Activated T-cell treated with anti-CD3 and anti-CD28 coated beads, Interleukin-2, amount 50 U/mL, for 4 hours (primary cell): ENCODE data around the gene ISG20. TPM values are rescaled to one million over a fixed set of nuclear protein-coding genes. Genes with fewer than 3 reads are reported as not detected.

Experiments used
- ATAC-seq, 2 donors: fragments of 200-7000 bp; cut with Tn5 transposase; one replicate each; pipeline ENCODE4 v1.10.0; 2021
- DNase-seq: peaks from one replicate; pipeline ENCODE4 v3.0.0-alpha.2; 2020
- H3K27me3 Mint-ChIP-seq: one replicate; pipeline ENCODE4 v1.8.0; 2021; ENCODE audit warnings: low read depth, mixed read lengths
- H3K36me3 Mint-ChIP-seq: one replicate; pipeline ENCODE4 v1.8.0; 2022; ENCODE audit warnings: mixed read lengths; ENCODE audit not compliant: insufficient read depth
- H3K4me1 Mint-ChIP-seq: one replicate; pipeline ENCODE4 v1.8.0; 2021; ENCODE audit warnings: low read depth, mixed read lengths
- H3K4me3 Mint-ChIP-seq: one replicate; pipeline ENCODE4 v1.8.0; 2021; ENCODE audit warnings: mild to moderate bottlenecking, moderate library complexity, mixed read lengths
- H3K9me3 Mint-ChIP-seq: one replicate; pipeline ENCODE4 v1.8.0; 2021; ENCODE audit warnings: mixed read lengths
- total RNA-seq, 3 donors: library from RNA; stranded (reverse); gene quantifications; one replicate each; pipeline ENCODE4 v1.2.1, GENCODE V29; 2021

Gene ISG20
- total RNA-seq, 3 donors from 2014 or later: 26.8 to 37.8 (median 27.7) TPM

- Mint-ChIP-seq H3K4me1 (peaks cover 61% of the 10 kb centered on the region), H3K27me3 (no peaks in the 10 kb centered on the region), H3K9me3 (no peaks in the 10 kb centered on the region), H3K4me3 (no peak overlapping the region), H3K36me3 (peaks cover 2% of the 10 kb centered on the region)
- ATAC-seq: no peak
- no peak for DNase-seq
These were observed 19.5 kb downstream of the ISG20 start for GRCh38 chr15:88658070-88658965.

- no peak overlapping the region for H3K4me3 Mint-ChIP-seq
- H3K9me3 Mint-ChIP-seq: no peaks in the 10 kb centered on the region
- peaks cover 2% of the 10 kb centered on the region for H3K36me3 Mint-ChIP-seq
- DNase-seq (no peak), ATAC-seq (peak; percentile 42 to 55)
- H3K4me1 Mint-ChIP-seq: peaks cover 66% of the 10 kb centered on the region
- H3K27me3 Mint-ChIP-seq: no peaks in the 10 kb centered on the region
These were observed 20.4 kb downstream of the ISG20 start for GRCh38 chr15:88658972-88659931.

DNA sequence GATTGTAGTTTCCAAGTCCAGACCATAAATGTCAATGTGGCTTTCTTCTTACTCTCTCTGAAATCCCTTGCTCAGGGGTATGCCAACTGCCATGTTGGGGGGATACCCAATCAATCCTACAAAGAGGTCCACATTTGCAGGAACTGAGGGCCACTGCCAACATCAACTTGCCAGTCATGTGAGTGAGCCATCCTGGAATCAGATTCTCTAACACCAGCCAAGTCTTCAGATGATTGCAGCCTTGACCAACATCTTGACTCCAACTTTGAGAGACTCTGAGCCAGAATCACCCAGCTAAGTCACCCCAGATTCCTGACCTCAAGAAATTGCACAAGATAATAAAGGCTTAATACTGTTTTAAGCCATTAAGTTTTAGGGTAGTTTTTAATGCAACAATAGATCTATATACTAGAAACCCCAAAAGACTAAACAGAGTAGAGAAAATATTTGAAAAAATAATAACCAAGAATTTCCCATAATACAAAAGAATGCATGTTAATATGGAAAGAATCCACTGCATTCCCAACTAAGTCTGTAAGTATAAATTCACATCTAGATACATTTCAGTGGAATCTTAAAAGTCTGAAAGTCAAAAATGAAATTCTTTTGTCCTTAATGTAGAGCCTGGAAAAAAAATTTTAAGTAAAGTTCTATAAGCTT lies 22.4 kb downstream of the ISG20 start:
- Mint-ChIP-seq H3K4me1 (peaks cover 53% of the 10 kb centered on the region), H3K36me3 (no peaks in the 10 kb centered on the region), H3K27me3 (no peaks in the 10 kb centered on the region), H3K4me3 (no peak overlapping the region), H3K9me3 (no peaks in the 10 kb centered on the region)
- ATAC-seq: no peak
- no peak for DNase-seq

GRCh38 chr15:88661761-88662556 lies 23.1 kb downstream of the ISG20 start:
- H3K4me1 Mint-ChIP-seq: peaks cover 49% of the 10 kb centered on the region
- ATAC-seq (no peak), DNase-seq (no peak)
- H3K9me3 Mint-ChIP-seq: no peaks in the 10 kb centered on the region
- H3K27me3 Mint-ChIP-seq: no peaks in the 10 kb centered on the region
- H3K4me3 Mint-ChIP-seq: no peak overlapping the region
- H3K36me3 Mint-ChIP-seq: no peaks in the 10 kb centered on the region

GRCh38 chr15:88663141-88663621 lies 24.4 kb downstream of the ISG20 start:
- Mint-ChIP-seq H3K4me3 (no peak overlapping the region), H3K36me3 (no peaks in the 10 kb centered on the region), H3K9me3 (no peaks in the 10 kb centered on the region), H3K27me3 (no peaks in the 10 kb centered on the region), H3K4me1 (peaks cover 37% of the 10 kb centered on the region)
- ATAC-seq (no peak), DNase-seq (no peak)

DNA sequence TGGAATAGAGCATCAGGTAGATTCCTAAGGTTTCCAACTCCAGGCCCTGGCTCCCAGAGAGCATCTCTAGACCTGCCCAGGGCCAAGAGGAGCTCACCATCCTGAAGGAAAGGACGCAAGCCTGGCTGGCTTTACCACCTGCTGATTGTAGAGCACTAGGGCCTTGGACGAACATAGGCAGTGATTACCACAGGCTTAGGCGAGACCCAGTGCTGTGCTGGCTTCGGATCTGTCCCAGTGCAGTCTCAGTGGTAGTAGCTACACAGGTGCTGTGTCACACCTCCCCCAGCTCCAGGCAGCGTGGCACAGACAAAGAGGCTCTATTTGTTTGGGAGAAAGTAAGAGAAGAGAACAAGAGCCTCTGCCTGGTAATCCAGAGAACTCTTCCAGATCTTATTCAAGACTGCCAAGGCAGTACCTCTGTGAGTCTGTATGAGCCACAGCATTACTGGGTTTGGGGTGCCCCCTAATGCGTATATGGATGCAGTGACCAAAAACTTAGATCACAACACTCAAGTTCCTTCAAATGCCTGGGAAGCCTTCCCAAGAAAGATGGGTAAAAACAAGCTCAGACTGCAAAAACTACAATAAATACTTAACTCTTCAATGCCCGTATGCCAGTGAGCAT lies 25.4 kb downstream of the ISG20 start:
- peaks cover 27% of the 10 kb centered on the region for H3K4me1 Mint-ChIP-seq
- DNase-seq: peak; percentile 51
- peaks cover 6% of the 10 kb centered on the region for H3K27me3 Mint-ChIP-seq
- H3K9me3 Mint-ChIP-seq: no peaks in the 10 kb centered on the region
- ATAC-seq: peak; percentile 80 to 85
- H3K4me3 Mint-ChIP-seq: no peak overlapping the region
- H3K36me3 Mint-ChIP-seq: no peaks in the 10 kb centered on the region

DNA sequence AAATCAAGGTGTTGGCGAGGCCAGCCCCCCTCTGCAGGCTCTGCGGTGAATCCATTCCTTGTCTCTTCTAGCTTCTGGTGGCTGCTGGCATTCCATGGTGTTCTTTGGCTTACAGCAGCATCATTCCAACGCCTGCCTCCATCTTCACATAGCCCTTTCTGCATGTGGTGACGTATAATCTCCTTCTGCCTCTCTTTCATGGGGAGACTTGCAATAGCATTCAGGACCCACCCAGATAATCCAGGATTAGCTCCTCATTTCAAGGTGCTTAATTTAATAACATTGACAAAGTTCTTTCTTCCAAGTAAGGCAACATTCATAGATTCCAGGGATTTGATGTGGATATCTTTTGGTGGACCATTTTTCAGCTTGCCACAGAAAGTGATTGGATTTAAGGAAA lies 35.8 kb downstream of the ISG20 start:
- ATAC-seq (no peak), DNase-seq (no peak)
- Mint-ChIP-seq H3K27me3 (peaks cover 28% of the 10 kb centered on the region), H3K4me1 (no peaks in the 10 kb centered on the region), H3K9me3 (no peaks in the 10 kb centered on the region), H3K4me3 (no peak overlapping the region), H3K36me3 (no peaks in the 10 kb centered on the region)

DNA sequence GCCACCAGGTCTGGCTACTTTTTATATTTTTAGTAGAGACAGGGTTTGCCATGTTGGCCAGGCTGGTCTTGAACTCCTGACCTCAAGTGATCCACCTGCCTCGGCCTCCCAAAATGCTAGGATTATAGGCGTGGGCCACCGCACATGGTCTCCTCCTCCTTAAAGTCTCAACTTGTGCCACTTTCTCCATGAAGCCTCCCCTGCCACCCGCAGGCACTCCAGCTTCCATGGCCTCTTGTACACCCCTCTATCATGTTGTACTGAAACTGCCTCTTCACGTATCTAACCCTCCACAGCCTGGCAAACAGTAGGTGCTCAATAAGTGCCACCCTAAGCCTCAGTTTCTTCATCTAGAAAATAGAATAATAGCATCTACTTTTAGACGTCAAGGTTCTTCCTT lies 39.9 kb downstream of the ISG20 start:
- H3K36me3 Mint-ChIP-seq: no peaks in the 10 kb centered on the region
- DNase-seq (no peak), ATAC-seq (no peak)
- H3K27me3 Mint-ChIP-seq: peaks cover 6% of the 10 kb centered on the region
- H3K9me3 Mint-ChIP-seq: no peaks in the 10 kb centered on the region
- no peaks in the 10 kb centered on the region for H3K4me1 Mint-ChIP-seq
- no peak overlapping the region for H3K4me3 Mint-ChIP-seq

DNA sequence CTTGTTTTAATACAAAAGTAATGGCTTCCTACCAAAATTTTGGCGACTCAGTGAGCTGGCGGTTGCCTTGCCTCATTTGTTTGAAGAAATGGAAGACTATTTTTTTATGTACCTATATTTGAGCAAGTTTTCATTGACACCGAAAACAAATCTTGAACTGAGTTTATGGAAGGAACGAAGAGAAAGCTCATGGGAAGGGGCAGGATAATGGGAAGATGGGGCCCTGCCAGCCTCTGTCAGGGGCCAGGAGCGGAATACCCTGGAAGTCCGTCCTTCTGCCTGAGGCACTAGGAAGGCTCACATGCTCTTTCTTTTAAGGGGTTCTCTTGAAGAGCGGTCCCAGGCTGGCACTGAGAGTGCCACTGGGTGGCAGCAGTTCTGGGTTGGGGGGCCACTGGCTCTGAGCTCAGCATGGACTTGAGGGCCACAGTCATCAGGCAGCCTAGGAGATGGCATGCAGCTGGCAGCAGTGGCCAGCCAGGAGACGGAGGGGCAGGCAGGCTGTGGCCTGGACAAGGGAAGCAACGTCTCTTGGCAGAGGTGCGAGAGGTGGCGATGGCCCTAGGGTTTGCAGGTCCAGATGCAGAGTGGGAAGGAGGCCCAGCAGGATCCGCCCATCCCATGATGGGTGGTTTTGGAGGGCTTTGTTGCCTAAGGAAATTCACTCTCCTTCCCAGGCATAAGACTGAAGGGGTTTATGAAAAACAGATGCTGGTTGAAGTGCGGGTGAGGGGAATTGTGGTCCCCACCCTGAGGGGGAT lies 41.6 kb downstream of the ISG20 start:
- Mint-ChIP-seq H3K4me1 (no peaks in the 10 kb centered on the region), H3K27me3 (peaks cover 10% of the 10 kb centered on the region), H3K4me3 (no peak overlapping the region), H3K9me3 (no peaks in the 10 kb centered on the region), H3K36me3 (no peaks in the 10 kb centered on the region)
- DNase-seq (no peak), ATAC-seq (no peak)

- Mint-ChIP-seq H3K9me3 (no peaks in the 10 kb centered on the region), H3K4me3 (no peak overlapping the region), H3K36me3 (no peaks in the 10 kb centered on the region), H3K27me3 (peaks cover 6% of the 10 kb centered on the region), H3K4me1 (no peaks in the 10 kb centered on the region)
- DNase-seq (no peak), ATAC-seq (no peak)
These were observed 42.9 kb downstream of the ISG20 start for GRCh38 chr15:88681610-88682221.

- Mint-ChIP-seq H3K4me3 (no peak overlapping the region), H3K4me1 (no peaks in the 10 kb centered on the region), H3K36me3 (no peaks in the 10 kb centered on the region), H3K9me3 (peaks cover 1% of the 10 kb centered on the region), H3K27me3 (peaks cover 12% of the 10 kb centered on the region)
- ATAC-seq (no peak), DNase-seq (no peak)
These were observed 45.5 kb downstream of the ISG20 start for GRCh38 chr15:88684345-88684744.

DNA sequence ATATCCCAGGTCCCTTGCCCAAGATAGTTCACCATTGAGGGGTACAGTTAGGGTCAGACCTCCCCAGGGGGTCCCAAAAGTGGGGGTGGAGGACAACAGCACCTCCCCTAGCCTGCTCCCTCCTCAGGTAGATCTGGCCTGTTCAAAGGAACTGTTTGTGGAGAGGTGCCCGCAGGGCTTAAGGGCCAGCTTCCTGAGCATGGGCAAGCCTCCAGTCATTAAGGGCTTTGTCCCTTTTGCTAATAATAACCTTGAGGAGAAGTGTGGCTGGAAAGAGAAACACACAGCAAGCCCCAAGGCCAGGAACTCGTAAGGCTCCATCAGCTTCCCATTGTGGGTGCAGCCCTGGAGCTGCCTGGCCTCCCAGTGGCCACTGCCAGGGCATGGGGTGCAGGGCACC lies 47.4 kb downstream of the ISG20 start:
- Mint-ChIP-seq H3K36me3 (no peaks in the 10 kb centered on the region), H3K27me3 (peaks cover 16% of the 10 kb centered on the region), H3K9me3 (peaks cover 4% of the 10 kb centered on the region), H3K4me3 (no peak overlapping the region), H3K4me1 (no peaks in the 10 kb centered on the region)
- DNase-seq (no peak), ATAC-seq (no peak)
